HepG2 (cell line): ENCODE data around the gene CFAP221. TPM values are rescaled to one million over a fixed set of nuclear protein-coding genes. Genes with fewer than 3 reads are reported as not detected.

Source experiments
- ARID5B ChIP-seq: IDR thresholded peaks from 2 replicates; pipeline ENCODE4 v1.4.0; 2020; ENCODE audit warnings: mild to moderate bottlenecking, missing genetic modification reagents
- CSRNP1 ChIP-seq: sonication (generic); formaldehyde crosslinking; IDR thresholded peaks from 2 replicates; pipeline ENCODE4 v1.8.1; 2023; ENCODE audit warnings: mild to moderate bottlenecking, missing genetic modification reagents
- FUBP1 ChIP-seq: sonication (generic); formaldehyde crosslinking; IDR thresholded peaks from 2 replicates; pipeline ENCODE4 v1.5.1; 2020; ENCODE audit warnings: missing genetic modification reagents, mild to moderate bottlenecking, borderline replicate concordance
- HMGXB3 ChIP-seq: sonication (generic); formaldehyde crosslinking; IDR thresholded peaks from 2 replicates; pipeline ENCODE4 v1.4.0; 2020; ENCODE audit warnings: missing genetic modification reagents, borderline replicate concordance
- ISX ChIP-seq: sonication (generic); formaldehyde crosslinking; conservative IDR thresholded peaks from 2 replicates; pipeline ENCODE4 v1.5.0; 2020; ENCODE audit warnings: missing genetic modification reagents
- NONO ChIP-seq, 2 experiments: fragments of 450-650 bp in 1 of 2; sonication (generic) in 1 of 2; formaldehyde crosslinking in 1 of 2; IDR thresholded peaks in 1 of 2; conservative IDR thresholded peaks in 1 of 2; 2 replicates each; pipeline versions ENCODE4 v1.6.1 to v1.8.0; 2017 to 2022; ENCODE audit warnings: mild to moderate bottlenecking in 1 of 2, missing genetic modification reagents in 1 of 2, moderate library complexity in 1 of 2
- SATB2 ChIP-seq: sonication (generic); formaldehyde crosslinking; IDR thresholded peaks from 2 replicates; pipeline ENCODE4 v1.5.0; 2020; ENCODE audit warnings: missing genetic modification reagents
- SMC3 ChIP-seq: IDR thresholded peaks from 2 replicates; pipeline ENCODE4 v1.6.1; 2011; ENCODE audit warnings: low read length, improper control_type of control experiment
- SMYD3 ChIP-seq: sonication (generic); formaldehyde crosslinking; IDR thresholded peaks from 2 replicates; pipeline ENCODE4 v1.8.1; 2023; ENCODE audit warnings: mild to moderate bottlenecking, missing genetic modification reagents
- ZBTB1 ChIP-seq: sonication (generic); formaldehyde crosslinking; IDR thresholded peaks from 2 replicates; pipeline ENCODE4 v1.4.0; 2020; ENCODE audit warnings: missing genetic modification reagents, borderline replicate concordance
- ZFAT ChIP-seq: sonication (generic); formaldehyde crosslinking; conservative IDR thresholded peaks from 2 replicates; pipeline ENCODE4 v1.8.1; 2023; ENCODE audit warnings: missing genetic modification reagents, inconsistent platforms
- ZNF138 ChIP-seq: sonication (generic); formaldehyde crosslinking; IDR thresholded peaks from 2 replicates; pipeline ENCODE4 v1.5.0; 2020; ENCODE audit warnings: mild to moderate bottlenecking, low read depth, missing genetic modification reagents
- ZNF180 ChIP-seq: sonication (generic); formaldehyde crosslinking; IDR thresholded peaks from 2 replicates; pipeline ENCODE4 v1.4.0; 2020; ENCODE audit warnings: low read depth, missing genetic modification reagents, borderline replicate concordance
- ZNF547 ChIP-seq: sonication (generic); formaldehyde crosslinking; IDR thresholded peaks from 2 replicates; pipeline ENCODE4 v1.5.1; 2020; ENCODE audit warnings: mild to moderate bottlenecking, missing genetic modification reagents
- ZNF724P ChIP-seq: sonication (generic); formaldehyde crosslinking; IDR thresholded peaks from 2 replicates; pipeline ENCODE4 v1.8.0; 2022; ENCODE audit warnings: missing genetic modification reagents, borderline replicate concordance
- polyA plus RNA-seq, 8 experiments: library from polyadenylated mRNA; depleted of rRNA in 3 of 8; stranded (reverse) in 7 of 8; unstranded in 1 of 8; fragments of >200 nt; fragmentation: Illumina TruSeq in 4 of 8; extraction: Trizol in 4 of 8; gene quantifications; 2 replicates each; pipeline versions ENCODE4 v1.2.1 to v1.2.3, GENCODE V29; 2011 to 2016; ENCODE audit warnings: low read depth in 4 of 8, missing spikeins in 1 of 8, mixed read lengths in 1 of 8; ENCODE audit not compliant: insufficient read depth in 1 of 8
- total RNA-seq, 5 experiments: library from RNA; depleted of rRNA; stranded (reverse); fragments of >200 nt; fragmentation: Illumina TruSeq; extraction: Trizol; gene quantifications; 2 replicates each; pipeline ENCODE4 v1.2.3, GENCODE V29; 2016; ENCODE audit warnings: low read depth in 1 of 5

Gene CFAP221
- total and polyA plus RNA-seq, 2 of the 13 experiments (the other 11 are each of a cell fraction or from before 2014, with no cell fraction given), result not detected

DNA sequence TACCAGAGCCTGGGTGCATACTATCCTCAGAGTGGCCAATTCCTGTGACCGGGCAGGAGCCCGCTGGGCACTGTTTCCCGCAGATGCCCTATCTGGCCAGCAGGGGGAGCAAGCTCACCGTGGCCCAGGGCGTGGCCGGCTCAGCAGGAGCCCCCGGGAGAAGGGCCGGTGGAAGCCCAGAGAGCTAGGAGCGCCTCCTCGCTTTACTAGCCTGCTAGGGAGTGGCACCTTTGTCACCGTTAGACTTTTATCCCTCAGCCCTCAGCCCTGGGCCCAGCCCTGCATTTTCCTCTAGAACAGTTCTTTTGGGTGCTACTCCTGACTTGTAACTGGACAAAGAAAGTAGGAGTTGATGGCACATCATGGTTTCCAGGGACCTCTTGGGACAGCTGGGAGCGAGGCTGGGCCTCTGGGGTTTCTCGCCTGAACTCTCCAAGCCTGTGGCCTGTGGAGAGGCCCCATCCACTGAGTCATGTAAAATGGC is 158.7 kb downstream of the CFAP221 start (continued):
- TF ChIP-seq HMGXB3 (CRISPR knock-in tag), result no peak
- peak; percentile 65; the same call in 1 of the 2 replicates for TF ChIP-seq SMC3
- no peak for TF ChIP-seq SATB2 (CRISPR knock-in tag)
- no peak for TF ChIP-seq FUBP1 (CRISPR knock-in tag)
- TF ChIP-seq NONO (IDR thresholded peaks at IDR 0.05), result no peak
- TF ChIP-seq NONO (CRISPR knock-in tag; conservative IDR thresholded peaks at IDR 0.05), result no peak
- peak; percentile 74; the same call in 1 of the 2 replicates for TF ChIP-seq ARID5B (CRISPR knock-in tag)
- TF ChIP-seq ZNF180 (CRISPR knock-in tag), result no peak
- no peak for TF ChIP-seq ZNF724P
- TF ChIP-seq ZNF547 (CRISPR knock-in tag), result peak; percentile 46; the same call in 1 of the 2 replicates
- no peak for TF ChIP-seq ISX (CRISPR knock-in tag)
- TF ChIP-seq CSRNP1 (CRISPR knock-in tag), result no peak
- TF ChIP-seq ZBTB1 (CRISPR knock-in tag), result no peak
- no peak for TF ChIP-seq ZNF138 (CRISPR knock-in tag)
- TF ChIP-seq SMYD3 (CRISPR knock-in tag), result peak; percentile 19; the same call in 1 of the 2 replicates
- no peak for TF ChIP-seq ZFAT (CRISPR knock-in tag)
